HG03066 (cell line): ENCODE measurements around the gene OR6N2.

Experiments
- ATAC-seq: cut with Tn5 transposase; IDR thresholded peaks from one replicate; pipeline ENCODE4 v1.9.1; 2021; ENCODE audit warnings: low read depth; ENCODE audit not compliant: unreplicated experiment

OR6N2 gene, protein sequence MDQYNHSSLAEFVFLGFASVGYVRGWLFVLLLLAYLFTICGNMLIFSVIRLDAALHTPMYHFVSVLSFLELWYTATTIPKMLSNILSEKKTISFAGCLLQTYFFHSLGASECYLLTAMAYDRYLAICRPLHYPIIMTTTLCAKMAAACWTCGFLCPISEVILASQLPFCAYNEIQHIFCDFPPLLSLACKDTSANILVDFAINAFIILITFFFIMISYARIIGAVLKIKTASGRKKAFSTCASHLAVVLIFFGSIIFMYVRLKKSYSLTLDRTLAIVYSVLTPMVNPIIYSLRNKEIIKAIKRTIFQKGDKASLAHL

GRCh38 chr1:158781104-158781503 is at the start of gene OR6N2:
Gene OR6N2 (minus strand): TSS chr1:158781204. CDS start chr1:158777635, 3,569 bp downstream.
- no peak for ATAC-seq

DNA sequence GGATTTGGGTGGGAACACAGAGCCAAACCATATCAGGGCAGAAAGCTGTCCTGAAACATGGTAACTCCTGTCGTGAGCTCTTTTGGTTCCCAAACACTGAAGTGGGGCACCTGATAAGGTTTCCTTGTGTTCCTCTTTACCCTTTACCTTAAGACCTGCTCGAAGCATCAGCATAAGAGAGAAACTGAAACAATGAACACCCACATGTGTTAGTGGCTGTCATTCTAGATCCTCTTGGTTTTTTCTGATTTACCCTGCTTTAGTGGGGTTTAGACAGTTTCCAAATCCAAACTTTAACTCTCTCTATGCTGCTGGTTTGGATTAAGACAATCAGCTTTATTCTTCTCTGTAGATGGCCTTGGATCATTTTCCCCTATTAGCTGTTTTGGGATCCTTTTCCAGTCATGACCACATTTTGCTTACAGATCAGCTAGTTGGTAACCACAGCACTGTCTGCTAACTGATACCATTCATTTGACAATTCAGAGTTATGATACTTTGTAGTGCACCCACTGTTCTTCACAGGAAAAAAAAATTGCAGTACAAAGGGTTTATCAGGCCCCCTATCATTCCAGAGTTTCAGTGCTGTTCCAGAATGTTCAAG is 49.2 kb upstream of the OR6N2 start:
- ATAC-seq = peak; percentile 37

GRCh38 chr1:158821723-158822122 is 40.7 kb upstream of the OR6N2 start:
- ATAC-seq = no peak

DNA sequence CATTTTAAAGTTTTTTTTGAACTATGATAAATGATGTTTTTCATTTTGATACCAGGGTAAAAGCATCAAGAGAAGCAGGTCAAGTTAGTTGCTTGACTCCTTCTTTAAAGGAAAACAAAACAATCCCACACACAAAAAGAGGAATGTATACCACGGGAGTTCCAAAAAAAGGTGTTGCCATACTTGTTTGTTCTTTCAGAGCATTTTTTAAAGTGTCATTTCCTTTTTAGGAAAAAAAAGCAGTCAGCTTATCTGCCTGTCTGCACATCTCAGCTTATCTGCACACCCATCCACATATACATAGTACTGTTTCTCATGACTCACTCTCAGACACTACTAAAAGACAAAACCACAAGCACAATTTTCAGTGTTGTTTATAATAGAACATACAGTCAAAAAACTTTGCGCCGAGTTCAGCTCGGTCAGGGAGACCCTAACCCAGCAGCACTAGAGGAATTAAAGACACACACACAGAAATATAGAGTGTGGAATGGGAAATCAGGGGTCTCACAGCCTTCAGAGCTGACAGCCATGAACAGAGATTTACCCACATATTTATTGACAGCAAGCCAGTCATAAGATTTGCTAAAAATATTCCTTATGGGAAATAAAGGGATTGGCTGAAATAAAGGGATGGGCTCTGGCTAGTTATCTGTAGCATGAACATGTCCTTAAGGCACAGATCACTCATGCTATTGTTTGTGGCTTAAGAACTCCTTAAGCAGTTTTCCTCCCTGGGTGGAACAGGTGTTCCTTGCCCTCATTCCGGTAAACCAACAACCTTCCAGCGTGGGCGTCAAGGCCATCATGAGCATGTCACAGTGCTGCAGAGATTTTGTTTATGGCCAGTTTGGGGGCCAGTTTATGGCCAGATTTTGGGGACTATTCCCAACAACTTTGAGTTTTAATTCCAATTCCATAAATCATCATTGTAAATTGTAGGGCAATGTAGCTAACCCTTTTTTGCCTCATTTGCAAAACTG is 38.7 kb upstream of the OR6N2 start:
- ATAC-seq = peak; percentile 95

DNA sequence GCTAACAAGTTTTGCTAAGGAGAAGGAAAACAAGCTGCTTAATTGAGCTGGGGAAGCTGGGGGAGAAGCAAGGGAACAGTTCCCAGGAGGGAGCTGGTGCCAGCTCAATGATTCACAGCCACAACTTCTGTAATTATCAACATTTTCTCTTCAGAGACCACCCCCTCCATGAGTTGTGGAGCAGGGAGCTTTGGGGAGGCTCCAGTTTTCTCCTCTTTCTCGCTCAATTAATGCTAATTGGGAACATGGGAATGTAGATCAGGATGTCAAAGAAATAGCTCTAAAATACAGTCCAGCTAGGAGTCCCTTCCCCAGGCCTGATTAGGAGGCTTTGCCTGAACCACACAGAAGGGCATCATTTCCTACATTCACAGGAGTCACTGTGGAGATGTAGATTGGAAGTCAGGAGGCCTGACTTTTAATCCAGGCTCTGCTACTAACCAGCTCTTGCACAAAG is 38.0 kb upstream of the OR6N2 start:
- ATAC-seq = no peak

DNA sequence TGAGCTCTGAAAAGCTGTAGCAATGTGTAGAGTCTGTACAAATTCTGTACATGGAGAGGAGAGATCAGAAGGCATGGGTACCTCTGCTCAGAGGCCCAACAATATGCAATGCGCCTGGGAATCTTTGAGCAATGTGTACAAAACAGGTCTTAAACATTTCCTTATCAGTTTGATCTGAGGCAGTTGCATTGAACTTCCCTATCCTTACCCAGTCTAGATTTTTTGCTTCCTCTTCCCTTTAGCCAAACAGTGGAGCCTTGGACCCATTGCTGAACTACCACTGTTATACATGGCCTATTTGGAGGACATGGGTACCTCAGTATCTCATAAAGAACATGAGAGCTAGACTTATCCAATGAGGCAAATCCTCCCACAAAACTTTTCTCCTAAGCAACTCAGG is 37.6 kb upstream of the OR6N2 start:
- no peak for ATAC-seq

DNA sequence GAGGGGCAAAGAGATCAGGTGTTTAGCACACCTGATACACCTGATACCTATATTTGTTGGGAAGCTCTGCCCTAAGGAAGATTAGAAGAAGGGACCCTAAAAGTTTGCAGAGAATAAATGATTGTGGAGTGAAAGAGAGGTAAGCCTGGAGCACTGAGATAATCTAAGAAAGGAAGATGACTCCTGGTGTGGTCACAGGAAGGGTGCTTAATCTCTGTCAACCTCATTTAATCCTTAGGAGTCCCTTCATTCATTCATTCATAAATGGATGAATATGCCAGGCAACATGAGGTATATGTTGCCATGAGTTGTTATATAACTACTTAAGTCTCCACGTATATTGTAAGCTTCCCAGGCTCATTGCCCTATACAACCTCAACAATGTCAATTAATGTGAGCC is 34.0 kb upstream of the OR6N2 start:
- no peak for ATAC-seq

DNA sequence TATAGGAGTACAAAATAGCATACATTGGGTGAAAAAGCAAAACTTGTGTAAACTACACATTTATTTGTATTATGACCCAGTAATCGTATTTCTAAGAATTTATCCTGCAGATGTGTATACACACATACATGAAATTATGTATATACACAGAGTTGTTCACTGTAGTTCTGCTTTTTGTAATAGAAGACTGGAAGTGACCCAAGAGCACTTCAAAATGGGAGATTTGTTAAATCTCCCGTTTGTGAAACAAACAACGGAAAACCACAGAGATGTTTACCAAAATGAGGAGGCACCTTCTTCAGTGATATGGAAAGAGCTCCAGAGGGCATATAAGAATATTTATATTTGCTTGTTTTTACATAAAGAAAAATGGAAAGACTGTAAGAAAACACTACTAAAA is 32.2 kb upstream of the OR6N2 start:
- no peak for ATAC-seq

DNA sequence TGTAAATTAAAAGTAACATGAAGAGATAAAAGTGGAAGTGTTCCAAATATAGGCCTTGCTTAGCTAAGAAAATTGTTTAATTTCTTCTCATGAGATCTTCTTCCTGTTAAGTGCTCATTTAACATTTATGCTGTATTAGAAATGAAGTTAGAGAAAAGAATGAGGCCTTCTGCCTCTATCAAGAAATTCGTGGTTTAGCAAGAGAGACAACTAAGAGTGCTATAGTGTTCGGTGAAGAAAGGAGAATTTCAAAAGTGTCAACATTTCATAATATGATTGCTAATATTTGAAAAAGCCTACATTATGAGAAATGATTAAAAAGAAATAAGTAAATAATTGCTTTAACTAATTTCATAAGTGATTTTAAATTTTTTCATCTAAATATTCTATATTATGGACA is 31.3 kb upstream of the OR6N2 start:
- no peak for ATAC-seq

- ATAC-seq = no peak
Measured at GRCh38 chr1:158810311-158810710, 29.3 kb upstream of the OR6N2 start.

GRCh38 chr1:158809862-158810261 is 28.9 kb upstream of the OR6N2 start:
- no peak for ATAC-seq

DNA sequence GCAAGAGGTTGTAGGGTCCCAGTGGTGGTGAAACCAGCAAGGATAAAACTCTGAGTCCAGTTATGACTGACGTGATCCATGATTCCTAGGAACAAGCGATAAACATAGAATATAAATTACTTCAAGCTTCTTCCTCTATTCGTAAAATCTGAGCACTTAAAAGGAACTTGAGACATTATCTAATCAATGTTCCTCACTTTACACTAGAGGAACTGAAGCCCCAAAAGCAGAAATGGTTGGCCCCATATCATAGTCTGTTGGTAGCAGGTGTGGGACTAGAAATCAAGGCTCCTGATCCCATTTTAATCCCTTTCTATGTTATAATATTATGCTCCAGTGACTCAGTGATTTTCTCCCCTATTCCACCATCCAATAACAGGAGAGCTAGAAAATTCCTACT is 28.3 kb upstream of the OR6N2 start:
- no peak for ATAC-seq

GRCh38 chr1:158806916-158807536 is 26.0 kb upstream of the OR6N2 start:
- ATAC-seq = no peak

DNA sequence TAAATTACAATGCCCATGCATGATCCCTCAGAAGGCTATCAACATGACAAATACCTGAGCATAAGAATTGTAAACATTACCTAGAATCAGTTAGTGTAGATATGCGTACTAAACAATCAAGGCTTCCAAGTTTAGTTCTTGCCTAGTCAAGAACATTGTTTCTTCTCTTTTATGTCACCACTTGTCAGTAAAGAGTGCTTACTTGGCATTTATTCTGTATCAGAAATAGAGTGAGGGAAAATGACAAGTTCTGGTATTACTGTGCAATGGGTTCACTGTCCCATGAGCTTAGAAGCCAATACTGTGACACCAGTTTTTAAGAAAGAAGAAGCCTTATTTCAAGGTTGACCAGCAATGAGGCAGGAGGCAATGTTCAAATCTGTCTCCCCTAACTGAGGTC is 22.7 kb upstream of the OR6N2 start:
- ATAC-seq = no peak

DNA sequence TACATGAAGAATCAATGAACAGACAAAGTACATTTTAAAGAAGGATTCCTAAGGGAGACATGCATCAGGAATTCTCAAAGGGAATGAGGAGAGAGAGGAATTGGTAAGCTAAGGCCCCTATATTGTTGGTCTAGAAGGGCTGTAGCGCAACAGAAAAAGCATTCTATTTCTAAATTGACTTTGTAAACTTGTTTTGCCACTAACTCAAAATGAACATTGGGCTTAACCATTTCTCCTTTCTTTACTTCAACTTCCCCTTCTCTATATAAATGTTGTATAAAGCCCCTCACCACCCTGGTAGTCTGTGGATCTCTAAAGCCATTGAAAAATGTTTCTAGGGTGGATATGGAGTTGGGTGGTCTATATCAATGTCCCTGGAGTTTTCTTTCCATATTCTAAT is 20.4 kb upstream of the OR6N2 start:
- ATAC-seq = no peak

DNA sequence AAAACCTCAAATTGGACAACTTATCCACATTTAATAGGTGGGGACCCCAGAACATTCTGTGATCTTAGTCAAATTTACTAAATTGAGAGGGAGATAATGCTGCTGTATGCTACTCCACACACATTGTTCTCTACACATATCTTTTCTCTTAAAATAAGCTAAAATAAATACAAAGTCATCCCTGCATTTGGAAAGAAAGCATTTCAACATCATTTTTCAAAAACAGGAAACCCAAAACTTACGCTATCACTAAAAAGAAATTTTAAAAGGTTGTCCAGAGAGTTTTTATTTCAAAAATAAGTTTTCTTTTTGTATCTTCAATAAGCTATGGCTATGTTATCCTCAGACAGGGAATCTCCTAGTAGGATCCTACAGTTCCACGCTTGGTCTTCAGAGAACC is 19.5 kb upstream of the OR6N2 start:
- ATAC-seq = no peak

- ATAC-seq = no peak
Measured at GRCh38 chr1:158799689-158800088, 18.7 kb upstream of the OR6N2 start.

- ATAC-seq = no peak
Measured at GRCh38 chr1:158798531-158798930, 17.5 kb upstream of the OR6N2 start.

- ATAC-seq = no peak
Measured at GRCh38 chr1:158794247-158794646, 13.2 kb upstream of the OR6N2 start.

- ATAC-seq = peak; percentile 65
Measured at GRCh38 chr1:158793604-158794003, 12.6 kb upstream of the OR6N2 start.
